ENCODE data around the gene TES.

- no peak for TF ChIP-seq EP300 (IDR thresholded peaks at IDR 0.05; ENCODE audit: low read length)
- no peak for TF ChIP-seq CUX1 (CRISPR knock-in tag; IDR thresholded peaks at IDR 0.05)
- TF ChIP-seq ATF6 (CRISPR knock-in tag; IDR thresholded peaks at IDR 0.05), result no peak
- TF ChIP-seq CTCF (IDR thresholded peaks at IDR 0.05 in 2 of 3, conservative IDR thresholded peaks at IDR 0.05 in 1 of 3; ENCODE audit: insufficient read depth in 2 of 3, low read depth in 1 of 3, low read length in 3 of 3), result no peak
- TF ChIP-seq MEIS2 (IDR thresholded peaks at IDR 0.05; ENCODE audit: partially characterized antibody), result no peak
- TF ChIP-seq IRF2 (CRISPR knock-in tag; IDR thresholded peaks at IDR 0.05), result no peak
- no peak for TF ChIP-seq DLX4 (CRISPR knock-in tag; IDR thresholded peaks at IDR 0.05)
- no peak for TF ChIP-seq PCBP1 (IDR thresholded peaks at IDR 0.05; ENCODE audit: low read depth, low read length, poor library complexity, severe bottlenecking)
Measured at GRCh38 chr7:116306409-116307048, 96.2 kb downstream of the TES start.

Measured in K562 (cell line).